Spleen (tissue), 11 donors: ENCODE measurements around the gene RNLS. TPM values are rescaled to one million over a fixed set of nuclear protein-coding genes. Genes with fewer than 3 reads are reported as not detected.

ENCODE experiments used
- DNase-seq: peaks from one replicate; pipeline ENCODE4 v3.0.0-alpha.2; 2020
- H3K27ac ChIP-seq, 8 donors: fragments of 200-600 bp; sonication (generic) in 7 of 8; 1 replicate in 4 of 8; 2 replicates in 4 of 8; pipeline versions ENCODE4 v1.5.0 to v1.8.0; 2016 to 2021; ENCODE audit warnings: inconsistent platforms in 4 of 8, mild to moderate bottlenecking in 4 of 8, moderate library complexity in 1 of 8
- H3K27me3 ChIP-seq, 7 donors: fragments of 200-600 bp; sonication (generic) in 6 of 7; replicated peaks in 1 of 7; 1 replicate in 4 of 7; 2 replicates in 3 of 7; pipeline versions ENCODE4 v1.5.0 to v1.8.0; 2016 to 2021; ENCODE audit warnings: inconsistent platforms in 3 of 7, mild to moderate bottlenecking in 1 of 7
- H3K36me3 ChIP-seq, 6 donors: fragments of 200-600 bp; sonication (generic) in 5 of 6; 1 replicate in 4 of 6; 2 replicates in 2 of 6; pipeline versions ENCODE4 v1.5.0 to v1.8.0; 2016 to 2021; ENCODE audit warnings: inconsistent platforms in 2 of 6
- H3K4me1 ChIP-seq, 6 donors: fragments of 200-600 bp; sonication (generic) in 5 of 6; 1 replicate in 3 of 6; 2 replicates in 3 of 6; pipeline versions ENCODE4 v1.5.0 to v1.8.0; 2016 to 2021; ENCODE audit warnings: inconsistent platforms in 3 of 6
- H3K4me3 ChIP-seq, 8 donors: fragments of 200-600 bp; sonication (generic) in 7 of 8; 1 replicate in 4 of 8; 2 replicates in 4 of 8; pipeline versions ENCODE4 v1.5.0 to v1.8.0; 2016 to 2021; ENCODE audit warnings: inconsistent platforms in 4 of 8, mild to moderate bottlenecking in 4 of 8, moderate library complexity in 2 of 8
- H3K9me3 ChIP-seq, 8 donors: fragments of 200-600 bp; sonication (generic) in 7 of 8; 1 replicate in 4 of 8; 2 replicates in 4 of 8; pipeline versions ENCODE4 v1.5.0 to v1.8.0; 2016 to 2021; ENCODE audit warnings: inconsistent platforms in 4 of 8
- CTCF ChIP-seq, 11 experiments: fragments of 200-600 bp in 7 of 11; fragments of 450-650 bp in 4 of 11; sonication (generic) in 4 of 11; IDR thresholded peaks in 8 of 11; conservative IDR thresholded peaks in 3 of 11; 1 replicate in 7 of 11; 2 replicates in 4 of 11; pipeline versions ENCODE4 v1.4.0 to v1.8.0; 2016 to 2021; ENCODE audit warnings: antibody characterized with exemption in 11 of 11, inconsistent platforms in 4 of 11, mild to moderate bottlenecking in 1 of 11
- POLR2A ChIP-seq, 3 donors: fragments of 450-650 bp; IDR thresholded peaks; one replicate each; pipeline ENCODE4 v1.5.1; 2017; ENCODE audit warnings: antibody characterized with exemption in 3 of 3, mild to moderate bottlenecking in 1 of 3
- POLR2AphosphoS5 ChIP-seq, 3 donors: sonication (generic); formaldehyde crosslinking; IDR thresholded peaks; one replicate each; pipeline ENCODE4 v1.5.1; 2017; ENCODE audit warnings: antibody characterized with exemption in 3 of 3
- WGBS, 5 donors: extraction: QIAGEN DNeasy Blood & Tissue Kit in 3 of 5; methylation state at CpG; one replicate each; pipeline versions ENCODE4 v1.1.5 to v1.1.7; 2013 to 2018; 5-methylcytosine and 5-hydroxymethylcytosine counted together
- intact Hi-C: fragments of 100-400 bp; cut with DNase I; formaldehyde crosslinking; loops from one replicate; pipeline ENCODE4 v1.15.0; 2023; ENCODE audit warnings: low total_unique reads
- polyA plus RNA-seq, 3 donors: library from polyadenylated mRNA; stranded (reverse); fragments of 200-250 nt; gene quantifications; one replicate each; pipeline ENCODE4 v1.2.1, GENCODE V29; 2013
- total RNA-seq, 7 donors: library from RNA; depleted of rRNA in 3 of 7; stranded (reverse); fragments of >200 nt in 3 of 7; fragmentation: NEBNext Ultra II Directional in 4 of 7; extraction: Animal tissue kit (Norgen Biotek cat#: 25700) in 4 of 7; gene quantifications; one replicate each; pipeline versions ENCODE4 v1.1.0 to v1.2.1, GENCODE V29; 2016 to 2021
- donor health status: healthy with polysubstance abuse.
- donor health status: DM: no; HTN: no; CAD: no; lungs with moderate emphysema.
- donor health status: DM: no; HTN: no; CAD: no.
- donor health status: Bipolar disorder and iron deficiency.
- donor health status: healthy.
- donor health status: DM: no; HTN: no; CAD: no.
- donor health status: DM: yes; HTN: yes; CAD: no.

Gene RNLS
- total and polyA plus RNA-seq, 10 donors = 4.5 to 28.8 (median 8.5) TPM

DNA sequence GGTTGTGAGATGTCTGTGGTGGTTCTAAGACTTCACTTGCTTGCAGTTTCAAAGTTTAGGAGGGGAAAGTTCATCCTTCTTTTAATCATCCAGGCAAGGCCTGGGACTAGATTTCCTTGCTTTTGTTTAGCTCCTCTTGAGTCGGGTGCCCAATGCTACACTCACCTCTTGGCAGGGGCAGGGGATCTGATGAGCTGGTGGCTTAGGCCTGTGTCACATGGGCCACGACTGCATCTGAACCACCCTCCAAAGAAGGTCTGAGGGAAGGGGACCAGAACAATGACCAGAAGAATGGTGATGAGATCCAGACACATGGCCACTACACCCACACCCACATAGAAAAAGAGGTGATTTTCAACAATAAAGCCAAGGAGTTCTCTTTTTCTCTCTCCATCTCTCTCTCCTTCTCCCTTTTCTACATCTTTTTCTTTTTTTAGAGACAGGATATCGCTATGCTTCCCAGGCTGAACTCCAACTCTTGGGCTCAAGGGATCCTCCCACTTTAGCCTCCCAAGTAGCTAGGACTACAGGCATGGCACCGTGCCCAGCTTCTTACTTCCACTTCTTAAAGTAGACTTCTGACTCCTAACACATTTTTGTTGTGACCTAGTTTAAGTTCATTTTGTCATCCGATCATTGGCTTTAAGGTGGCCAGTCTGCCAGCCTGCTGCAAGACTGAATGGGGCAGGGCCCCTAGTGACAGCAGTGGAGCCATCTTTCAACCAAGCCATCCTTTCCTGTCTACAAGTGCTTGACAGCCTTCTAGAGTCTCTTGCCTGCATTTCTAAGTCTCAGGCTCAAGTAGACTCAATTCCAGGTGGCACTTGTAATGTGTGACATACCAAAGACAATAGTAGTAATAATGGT lies 350.9 kb downstream of the RNLS start:
- DNase-seq = no peak
- Histone ChIP-seq H3K4me3 (no peak overlapping the region), H3K27me3 (no peaks in the 10 kb centered on the region), H3K4me1 (peaks cover 0 to 8% (median 0%) of the 10 kb centered on the region in 6 donors), H3K9me3 (peaks cover 0 to 5% (median 0%) of the 10 kb centered on the region in 8 donors), H3K36me3 (no peaks in the 10 kb centered on the region), H3K27ac (peak overlapping the region in 7 of 8 donors; percentile 3 to 73 (median 45))
- intact Hi-C loops = no loop called here
- WGBS, 5 donors = 60 to 79% (median 64%) methylated on average over 5 of the region's 5 CpGs
- peak in 1 of 3 donors; percentile 9 for TF ChIP-seq POLR2AphosphoS5 (IDR thresholded peaks at IDR 0.05)
- no peak for TF ChIP-seq CTCF (IDR thresholded peaks at IDR 0.05 in 8 of 11, conservative IDR thresholded peaks at IDR 0.05 in 3 of 11)

GRCh38 chr10:88230251-88230650 lies 352.9 kb downstream of the RNLS start:
- Histone ChIP-seq H3K4me3 (no peak overlapping the region), H3K36me3 (no peaks in the 10 kb centered on the region), H3K27ac (no peak overlapping the region), H3K27me3 (no peaks in the 10 kb centered on the region), H3K4me1 (peaks cover 0 to 8% (median 0%) of the 10 kb centered on the region in 6 donors), H3K9me3 (peaks cover 0 to 5% (median 0%) of the 10 kb centered on the region in 8 donors)
- no peak for DNase-seq
- intact Hi-C loops = no loop called here
- no peak for TF ChIP-seq CTCF (IDR thresholded peaks at IDR 0.05 in 8 of 11, conservative IDR thresholded peaks at IDR 0.05 in 3 of 11)
- no peak for TF ChIP-seq POLR2A (IDR thresholded peaks at IDR 0.05)
- no peak for TF ChIP-seq POLR2AphosphoS5 (IDR thresholded peaks at IDR 0.05)
- 82 to 95% (median 87%) methylated on average over 8 of the region's 8 CpGs for WGBS, 5 donors

GRCh38 chr10:88228130-88228529 lies 355.0 kb downstream of the RNLS start:
- TF ChIP-seq POLR2A (IDR thresholded peaks at IDR 0.05) (no peak), CTCF (IDR thresholded peaks at IDR 0.05 in 8 of 11, conservative IDR thresholded peaks at IDR 0.05 in 3 of 11) (no peak), POLR2AphosphoS5 (IDR thresholded peaks at IDR 0.05) (no peak)
- no peak for DNase-seq
- Histone ChIP-seq H3K27ac (peak overlapping the region in 5 of 8 donors; percentile 1 to 55 (median 41)), H3K4me3 (no peak overlapping the region), H3K36me3 (no peaks in the 10 kb centered on the region), H3K27me3 (no peaks in the 10 kb centered on the region), H3K4me1 (peaks cover 0 to 6% (median 0%) of the 10 kb centered on the region in 6 donors), H3K9me3 (peaks cover 0 to 5% (median 0%) of the 10 kb centered on the region in 8 donors)
- 77 to 93% (median 81%) methylated on average over 4 of the region's 4 CpGs for WGBS, 5 donors
- intact Hi-C loops = no loop called here

GRCh38 chr10:88227342-88228018 lies 355.6 kb downstream of the RNLS start:
- H3K27ac ChIP-seq = peak overlapping the region in 5 of 8 donors; percentile 1 to 55 (median 41)

More at GRCh38 chr10:88227342-88228018, 355.6 kb downstream of the RNLS start:
- no peaks in the 10 kb centered on the region for H3K4me1 ChIP-seq
- DNase-seq = no peak
- H3K9me3 ChIP-seq = peaks cover 0 to 5% (median 0%) of the 10 kb centered on the region in 8 donors
- no peaks in the 10 kb centered on the region for H3K36me3 ChIP-seq
- no peaks in the 10 kb centered on the region for H3K27me3 ChIP-seq
- intact Hi-C loops = no loop called here
- H3K4me3 ChIP-seq = no peak overlapping the region
- WGBS, 5 donors = 61 to 73% (median 70%) methylated on average over 8 of the region's 8 CpGs
- no peak for TF ChIP-seq POLR2A (IDR thresholded peaks at IDR 0.05)
- no peak for TF ChIP-seq CTCF (IDR thresholded peaks at IDR 0.05 in 8 of 11, conservative IDR thresholded peaks at IDR 0.05 in 3 of 11)
- TF ChIP-seq POLR2AphosphoS5 (IDR thresholded peaks at IDR 0.05) = no peak
